Measurements from ENCODE around the gene SZT2.

- TF ChIP-seq ARNTL (CRISPR knock-in tag; IDR thresholded peaks at IDR 0.05; ENCODE audit: borderline replicate concordance, low read depth), result no peak
- TF ChIP-seq, protein P1, sequence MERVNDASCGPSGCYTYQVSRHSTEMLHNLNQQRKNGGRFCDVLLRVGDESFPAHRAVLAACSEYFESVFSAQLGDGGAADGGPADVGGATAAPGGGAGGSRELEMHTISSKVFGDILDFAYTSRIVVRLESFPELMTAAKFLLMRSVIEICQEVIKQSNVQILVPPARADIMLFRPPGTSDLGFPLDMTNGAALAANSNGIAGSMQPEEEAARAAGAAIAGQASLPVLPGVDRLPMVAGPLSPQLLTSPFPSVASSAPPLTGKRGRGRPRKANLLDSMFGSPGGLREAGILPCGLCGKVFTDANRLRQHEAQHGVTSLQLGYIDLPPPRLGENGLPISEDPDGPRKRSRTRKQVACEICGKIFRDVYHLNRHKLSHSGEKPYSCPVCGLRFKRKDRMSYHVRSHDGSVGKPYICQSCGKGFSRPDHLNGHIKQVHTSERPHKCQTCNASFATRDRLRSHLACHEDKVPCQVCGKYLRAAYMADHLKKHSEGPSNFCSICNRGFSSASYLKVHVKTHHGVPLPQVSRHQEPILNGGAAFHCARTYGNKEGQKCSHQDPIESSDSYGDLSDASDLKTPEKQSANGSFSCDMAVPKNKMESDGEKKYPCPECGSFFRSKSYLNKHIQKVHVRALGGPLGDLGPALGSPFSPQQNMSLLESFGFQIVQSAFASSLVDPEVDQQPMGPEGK (CRISPR knock-in tag; IDR thresholded peaks at IDR 0.05; ENCODE audit: borderline replicate concordance), result no peak
- no peak for TF ChIP-seq ZFP30 (CRISPR knock-in tag; IDR thresholded peaks at IDR 0.05)
- no peak for TF ChIP-seq ZNF70 (CRISPR knock-in tag; IDR thresholded peaks at IDR 0.05)
- no peak for TF ChIP-seq ZFP3 (CRISPR knock-in tag; IDR thresholded peaks at IDR 0.05)
- no peak for TF ChIP-seq ZNF8 (CRISPR knock-in tag; IDR thresholded peaks at IDR 0.05)
- TF ChIP-seq SNAI2 (CRISPR knock-in tag; IDR thresholded peaks at IDR 0.05), result no peak
- no peak for TF ChIP-seq RARB (CRISPR knock-in tag; IDR thresholded peaks at IDR 0.05)
Measured at GRCh38 chr1:43422995-43423671, 33.4 kb downstream of the SZT2 start.
